ENCODE measurements around the gene STK10.
"Not testable (repeated sequence)": the region's sequence is repeated elsewhere in the genome, so short reads cannot be mapped to it uniquely, and the experiment has no call there.

STK10 gene

DNA sequence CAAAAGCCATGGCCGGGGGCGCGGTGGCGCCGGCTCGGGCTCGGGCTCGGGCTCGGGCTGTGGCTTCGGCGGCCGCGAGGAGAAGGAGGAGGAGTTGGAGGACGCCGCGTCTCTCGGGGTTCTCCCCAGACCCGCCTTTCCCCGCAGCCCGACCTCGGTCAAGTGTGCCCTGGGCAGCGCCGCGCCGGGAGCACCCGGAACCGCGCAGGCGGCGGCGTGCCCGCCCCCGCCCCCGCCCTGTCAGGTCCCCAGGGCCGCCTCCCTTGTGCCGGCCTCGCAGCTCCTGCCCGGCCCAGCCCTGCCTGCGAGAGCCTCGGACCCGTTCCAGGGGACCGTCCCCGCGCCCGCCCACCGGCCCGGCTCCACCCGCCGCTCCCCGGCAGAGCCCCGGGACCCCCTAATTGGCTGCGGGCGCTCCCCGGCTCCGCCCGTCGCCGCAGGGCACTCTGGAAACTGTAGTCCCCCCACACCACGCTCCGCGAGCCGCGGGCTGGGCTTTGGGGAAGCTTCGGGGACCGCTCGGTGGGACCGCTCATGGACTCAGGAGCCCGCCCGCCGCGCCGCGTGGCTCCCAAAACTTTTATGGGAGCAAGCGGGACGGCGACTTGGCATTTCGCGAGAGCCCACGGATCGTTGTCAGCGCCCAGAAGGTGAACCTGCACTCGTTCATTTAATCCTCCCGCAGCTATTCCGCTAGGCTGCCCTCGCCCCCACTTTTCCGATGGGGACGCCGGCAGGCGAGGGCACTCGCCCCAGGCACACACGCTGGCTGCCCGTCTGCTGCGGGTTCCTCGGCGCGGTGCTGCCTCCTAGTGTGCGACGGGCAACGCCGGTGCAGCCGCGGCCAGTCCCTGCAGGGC lies at the start of gene STK10:
STK10 (minus strand) TSS at position 192 of the 860 bp plus-strand sequence; CDS start at position 10, 182 bp downstream.
- DNase-seq = peak; percentile 90

- no peak for DNase-seq
Observed at GRCh38 chr5:172235827-172236736, 48.1 kb upstream of the STK10 start.

DNA sequence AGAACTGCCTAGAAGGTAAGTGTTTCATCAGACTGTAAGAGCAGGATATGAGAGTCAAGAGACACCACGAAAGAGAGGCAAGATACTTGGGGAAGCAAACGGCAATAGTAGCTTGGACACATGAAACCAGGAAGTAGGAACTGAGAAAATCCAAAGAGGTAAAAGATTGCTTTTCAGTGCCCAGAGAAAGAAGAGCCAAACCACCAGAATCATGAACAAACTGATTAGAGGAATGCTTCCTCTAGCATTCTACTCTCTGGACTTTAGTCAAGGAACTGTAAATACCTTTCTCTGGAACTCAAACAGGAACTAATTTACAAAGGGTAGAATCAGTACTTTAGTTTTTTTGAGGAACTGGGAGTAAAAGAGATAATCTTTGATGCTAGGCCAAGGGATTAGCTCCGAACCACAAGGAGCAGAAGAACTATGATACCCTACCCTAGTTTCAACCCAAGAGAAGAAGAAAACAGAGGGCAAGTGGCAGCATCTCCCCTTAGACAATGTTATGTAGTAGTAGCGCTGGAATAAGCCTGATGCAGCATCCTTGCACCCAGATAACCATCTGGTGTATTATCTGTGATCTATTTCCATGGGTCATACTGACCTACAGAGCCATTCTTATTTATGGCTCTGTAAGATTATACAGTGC lies 47.2 kb upstream of the STK10 start:
- DNase-seq = no peak

DNA sequence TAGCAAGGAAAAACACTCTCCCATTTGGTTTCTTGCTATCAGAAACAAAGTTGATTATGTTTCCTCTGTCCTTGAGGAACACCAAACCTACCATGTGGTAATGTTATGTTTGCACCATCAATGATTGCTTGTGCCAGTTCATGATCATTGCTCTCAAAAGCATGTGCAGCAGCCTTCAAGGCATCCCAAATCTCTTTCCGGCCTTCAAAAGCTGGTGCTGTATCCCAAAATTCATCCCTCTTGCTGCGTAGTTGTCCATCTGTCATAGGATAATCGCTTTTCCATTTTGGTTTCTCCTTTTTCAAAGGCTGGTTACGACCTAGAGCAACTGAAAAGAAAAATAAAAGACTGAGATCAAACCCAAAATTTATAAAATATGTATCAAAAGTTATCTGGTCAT lies 46.0 kb upstream of the STK10 start:
- no peak for DNase-seq

DNA sequence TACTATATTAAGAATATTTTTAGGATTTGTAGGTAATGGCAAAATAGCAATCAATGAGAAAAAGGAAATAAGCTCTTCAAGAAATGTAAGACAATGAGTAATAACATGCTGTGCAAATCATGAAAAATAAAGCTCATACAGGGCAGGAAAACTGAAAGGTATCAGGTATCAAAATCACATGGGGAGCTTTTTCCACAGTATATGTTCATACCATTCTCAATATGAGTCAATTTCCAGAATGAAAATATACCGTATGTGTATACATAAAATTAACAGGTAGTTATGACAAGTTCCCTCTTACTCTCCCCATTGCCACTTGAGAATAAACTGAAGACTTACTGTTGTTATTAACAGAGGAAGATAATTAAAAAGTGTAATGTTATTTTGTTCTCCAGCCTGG lies 41.9 kb upstream of the STK10 start:
- no peak for DNase-seq

- DNase-seq = no peak
Observed at GRCh38 chr5:172224996-172225395, 37.0 kb upstream of the STK10 start.

DNA sequence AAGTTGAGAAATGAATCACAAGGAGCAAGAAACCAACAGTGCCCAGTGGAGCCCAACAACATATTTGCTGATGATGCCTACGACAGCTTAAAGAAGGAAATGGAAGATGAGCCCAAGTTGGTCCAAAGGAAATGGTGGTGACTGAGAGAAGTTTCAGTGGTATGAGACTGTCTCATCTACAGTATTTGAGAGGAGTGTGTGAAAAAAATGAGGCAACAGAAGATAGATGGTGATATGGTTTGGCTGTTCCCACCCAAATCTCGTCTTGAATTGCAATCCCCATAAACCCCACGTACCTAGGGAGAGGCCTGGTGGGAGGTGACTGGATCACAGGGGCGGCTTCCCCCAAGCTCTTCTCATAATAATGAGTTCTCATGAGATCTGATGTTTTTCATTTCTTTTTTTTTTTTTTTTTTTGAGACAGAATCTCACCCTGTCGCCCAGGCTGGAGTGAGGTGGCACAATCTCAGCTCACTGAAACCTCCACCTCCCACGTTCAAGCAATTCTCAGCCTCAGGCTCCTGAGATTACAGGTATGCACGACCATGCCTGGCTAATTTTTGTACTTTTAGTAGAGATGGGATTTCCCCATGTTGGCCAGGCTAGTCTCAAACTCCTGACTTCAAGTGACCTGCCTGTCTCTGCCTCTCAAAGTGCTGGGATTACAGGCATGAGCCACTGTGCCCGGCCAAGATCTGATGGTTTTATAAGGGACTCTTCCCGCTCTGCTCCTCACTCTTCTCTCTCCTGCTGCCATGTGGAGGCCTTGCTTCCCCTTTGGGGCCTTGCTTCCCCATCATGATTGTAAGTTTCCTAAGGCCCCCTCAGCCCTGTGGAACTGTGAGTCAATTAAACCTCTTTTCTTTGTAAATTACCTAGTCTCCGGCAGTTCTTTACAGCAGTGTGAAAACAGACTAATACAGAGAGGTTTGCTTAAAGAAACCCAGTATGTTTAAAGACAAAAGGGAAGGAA lies 36.2 kb upstream of the STK10 start:
- DNase-seq = no peak

DNA sequence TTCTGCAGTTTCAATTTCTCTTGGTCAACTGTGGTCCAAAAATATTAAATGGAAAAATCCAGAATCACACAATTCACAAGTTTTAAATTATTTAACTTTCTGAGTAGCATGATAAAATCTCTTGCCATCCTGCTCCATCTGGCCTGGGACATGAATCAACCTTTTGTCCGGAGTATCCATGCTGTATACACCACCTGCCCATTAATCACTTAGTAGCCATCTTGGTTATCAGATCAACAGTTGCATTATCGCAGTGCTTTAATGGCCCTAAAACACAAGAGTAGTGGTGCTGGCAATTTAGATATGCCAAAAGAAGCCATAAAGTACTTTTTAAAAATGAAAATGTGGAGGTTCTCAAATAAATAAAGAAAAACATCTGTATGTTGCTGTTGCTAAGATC lies 31.3 kb upstream of the STK10 start:
- no peak for DNase-seq

DNA sequence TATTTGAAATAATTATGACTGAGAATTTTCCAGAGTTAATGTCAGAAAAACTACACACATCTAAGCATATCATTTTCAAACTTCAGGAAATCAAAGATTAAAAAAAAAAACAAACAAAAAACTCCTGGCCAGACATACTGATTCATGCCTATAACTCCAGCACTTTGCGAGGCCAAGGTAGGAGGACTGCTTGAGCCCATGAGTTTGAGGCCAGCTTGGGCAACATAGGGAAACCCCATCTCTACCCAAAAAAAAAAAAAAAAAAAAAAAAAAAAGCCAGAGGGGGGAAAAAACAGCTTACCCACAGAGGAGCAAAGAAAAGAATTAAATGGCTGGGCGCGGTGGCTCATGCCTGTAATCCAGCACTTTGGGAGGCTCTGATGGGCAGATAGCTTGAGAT lies 28.3 kb upstream of the STK10 start:
- DNase-seq = no peak

DNA sequence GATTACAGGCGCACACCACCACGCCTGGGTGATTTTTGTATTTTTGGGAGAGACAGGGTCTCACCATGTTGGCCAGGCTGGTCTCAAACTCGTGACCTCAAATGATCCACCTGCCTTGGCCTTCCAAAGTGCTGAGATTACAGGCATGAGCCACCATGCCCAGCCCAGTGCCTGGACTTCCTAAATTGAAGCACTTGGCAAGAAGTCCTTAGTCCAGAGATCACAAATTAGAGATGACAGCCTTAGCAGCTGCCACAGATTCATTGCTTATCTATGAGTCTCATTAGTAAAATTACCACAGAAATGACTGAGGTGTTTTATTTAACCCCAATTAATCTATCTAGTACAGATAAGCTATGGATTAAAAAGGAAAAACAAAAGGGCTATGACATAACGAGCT lies 25.1 kb upstream of the STK10 start:
- no peak for DNase-seq

- DNase-seq = no peak
Observed at GRCh38 chr5:172211676-172212075, 23.7 kb upstream of the STK10 start.

- no peak for DNase-seq
Observed at GRCh38 chr5:172209714-172210113, 21.7 kb upstream of the STK10 start.

- DNase-seq = no peak
Observed at GRCh38 chr5:172207511-172207910, 19.5 kb upstream of the STK10 start.

GRCh38 chr5:172205984-172206383 lies 18.0 kb upstream of the STK10 start:
- DNase-seq = not testable (repeated sequence)

GRCh38 chr5:172200476-172200875 lies 12.5 kb upstream of the STK10 start:
- no peak for DNase-seq

DNA sequence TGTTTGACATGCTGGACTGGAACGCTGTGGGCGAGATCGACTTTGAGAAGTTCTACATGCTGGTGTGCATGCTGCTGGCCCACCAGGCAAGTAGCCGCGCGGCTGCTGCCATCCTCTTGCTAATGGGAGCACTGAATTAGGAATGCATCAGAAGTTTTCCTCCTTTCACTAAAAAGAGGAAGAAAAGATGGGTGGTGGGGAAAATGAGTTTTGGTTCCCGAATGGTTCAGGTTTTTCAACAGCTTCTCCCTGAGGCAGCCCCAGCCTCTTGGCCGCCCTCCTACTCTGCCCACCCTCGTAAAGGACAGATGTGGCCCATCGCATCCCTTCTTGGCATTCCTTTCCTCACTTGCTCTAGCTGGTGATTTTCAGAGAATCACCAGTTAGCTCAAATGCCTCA lies 11.4 kb upstream of the STK10 start:
- no peak for DNase-seq

DNA sequence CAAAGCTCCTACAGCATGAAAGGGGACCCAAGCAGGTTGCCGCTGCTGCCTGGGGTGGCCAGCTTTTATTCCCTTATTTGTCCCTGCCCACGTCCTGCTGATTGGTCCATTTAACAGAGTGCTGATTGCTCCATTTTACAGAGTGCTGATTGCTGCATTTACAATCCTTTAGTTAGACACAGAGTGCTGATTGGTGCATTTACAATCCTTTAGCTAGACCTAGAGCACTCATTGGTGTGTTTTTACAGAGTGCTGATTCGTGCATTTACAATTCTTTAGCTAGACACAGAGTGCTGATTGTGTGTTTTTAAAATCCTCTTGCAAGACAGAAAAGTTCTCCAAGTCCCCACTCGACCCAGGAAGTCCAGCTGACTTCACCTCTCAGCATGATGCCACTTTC lies 9.8 kb upstream of the STK10 start:
- DNase-seq = not testable (repeated sequence)

- no peak for DNase-seq
Observed at GRCh38 chr5:172194985-172195774, 7.2 kb upstream of the STK10 start.

DNA sequence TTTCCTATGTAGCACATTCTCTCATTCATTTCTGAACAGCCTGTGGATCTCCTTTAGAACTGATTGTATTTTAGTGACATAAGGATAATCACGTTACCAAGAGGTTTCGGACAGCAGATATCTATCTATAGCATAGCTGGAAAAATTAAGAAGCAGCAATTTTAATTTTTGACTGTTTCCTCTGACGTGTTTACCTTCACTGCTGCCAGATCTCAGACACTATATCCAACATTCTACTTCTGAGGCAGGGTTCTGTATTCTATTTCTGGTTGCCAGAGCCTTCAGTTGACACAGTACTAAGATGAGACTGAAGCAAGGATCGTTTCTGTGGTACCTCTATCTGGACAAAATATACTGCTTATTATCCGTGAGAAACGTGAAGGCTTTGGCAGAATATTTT lies 5.8 kb upstream of the STK10 start, which contains the start of gene EFCAB9:
EFCAB9 (plus strand) TSS at position 301 of the 400 bp plus-strand sequence; CDS start at position 302, 1 bp downstream.
- no peak for DNase-seq

DNA sequence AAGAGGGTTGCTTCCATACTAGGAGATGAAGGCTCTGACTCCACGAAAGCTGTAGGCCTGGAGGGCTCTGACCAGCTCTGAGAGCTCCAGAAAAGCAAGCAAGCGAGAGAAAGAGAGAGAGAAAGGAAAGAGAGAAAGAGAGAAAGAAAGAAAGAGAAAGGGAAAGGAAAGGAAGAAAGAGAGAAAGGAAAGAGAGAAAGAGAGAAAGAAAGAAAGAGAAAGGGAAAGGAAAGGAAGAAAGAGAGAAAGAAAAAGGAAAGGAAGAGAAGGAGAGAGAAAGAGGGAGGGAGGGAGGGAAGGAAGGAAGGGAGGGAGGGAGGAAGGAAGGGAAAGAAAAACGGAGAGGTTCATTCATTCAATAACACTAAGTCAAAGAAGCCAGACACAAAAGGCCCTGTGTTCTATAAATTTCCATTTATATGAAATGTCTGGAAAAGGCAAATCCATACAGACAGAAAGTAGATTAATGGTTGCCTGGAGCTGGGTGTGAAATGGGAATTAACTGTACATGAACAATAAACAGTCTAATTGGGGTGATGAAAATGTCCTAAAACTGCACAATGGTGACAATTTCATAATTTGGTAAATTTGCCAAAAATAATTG lies 1.8 kb upstream of the STK10 start:
- no peak for DNase-seq

Measured in midbrain (tissue), 1 donor.